ENCODE measurements around the gene QPCTL.
"Not testable (repeated sequence)": the region's sequence is repeated elsewhere in the genome, so short reads cannot be mapped to it uniquely, and the experiment has no call there.

QPCTL gene

DNA sequence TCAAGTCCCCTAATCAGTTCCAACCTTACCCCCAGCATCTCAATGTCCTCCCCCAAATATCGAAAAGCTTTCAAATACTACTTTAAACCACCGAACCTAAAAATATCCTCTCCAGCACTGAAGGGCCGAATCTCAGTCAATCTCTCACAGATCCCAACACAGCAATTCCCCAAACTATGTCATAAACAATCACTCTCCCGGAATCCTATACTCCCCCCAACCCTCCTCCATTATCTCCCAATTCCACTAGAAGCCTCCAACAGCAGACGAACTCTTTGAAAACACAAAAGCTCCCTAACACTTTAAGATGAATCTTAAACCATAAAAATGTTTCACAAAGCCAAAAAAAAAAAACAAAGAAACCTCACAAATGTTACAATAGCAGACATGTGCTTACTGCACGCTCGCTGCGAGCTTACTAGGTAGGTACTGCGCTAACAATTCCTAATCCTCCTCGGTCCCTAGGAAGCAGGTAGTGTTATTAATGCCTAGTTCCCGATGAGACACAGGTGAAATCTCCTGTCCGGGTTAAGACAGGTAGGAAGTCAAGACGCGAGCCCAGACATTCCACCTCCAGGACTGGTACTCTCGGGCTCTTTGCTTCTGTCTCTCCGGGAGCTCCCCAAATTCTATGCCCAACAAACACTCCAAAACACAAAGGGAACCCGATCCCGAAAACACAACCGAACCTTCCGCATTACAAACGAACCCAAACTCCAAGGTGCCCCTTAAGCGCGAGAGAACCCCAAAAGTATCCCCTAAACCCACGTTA lies 24.1 kb downstream of the QPCTL start:
- in situ Hi-C loops (cut with MboI; ENCODE audit: low sequenced_read_pairs), result no loop called here

- in situ Hi-C loops (cut with MboI; ENCODE audit: low sequenced_read_pairs), result no loop called here
These were observed 24.9 kb downstream of the QPCTL start for GRCh38 chr19:45717131-45717982.

DNA sequence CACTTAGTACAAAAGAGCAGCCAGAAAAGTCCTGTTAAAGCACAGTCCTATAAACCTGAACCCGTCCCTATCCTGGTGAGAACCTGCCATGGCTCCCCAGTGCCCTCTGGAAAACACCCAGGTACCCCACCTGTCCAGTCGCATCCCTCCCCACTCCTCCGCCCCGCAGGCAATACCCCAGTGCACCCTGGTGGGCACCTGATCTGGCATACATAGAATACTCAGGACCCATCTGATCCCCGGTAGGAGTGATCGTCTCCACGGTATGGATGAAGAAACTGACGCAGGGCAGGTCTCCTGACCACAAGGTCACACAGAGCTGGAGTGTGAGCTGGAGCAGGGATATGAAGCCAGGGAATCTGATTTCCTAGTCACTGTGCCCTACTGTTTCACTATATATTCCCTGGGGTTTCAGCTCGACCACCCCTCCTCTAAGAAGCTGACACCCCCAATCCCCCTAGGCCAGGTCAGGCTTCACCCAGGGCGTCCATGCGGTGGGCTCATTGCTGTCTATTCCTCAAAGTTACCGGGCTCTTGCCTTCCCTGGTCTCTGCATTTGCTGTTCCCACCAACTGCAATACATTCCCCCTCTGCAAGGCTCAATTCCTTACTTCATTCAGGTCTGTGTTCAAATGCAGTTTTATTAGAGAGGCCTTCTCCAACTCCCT lies 25.7 kb downstream of the QPCTL start:
- in situ Hi-C loops (cut with MboI; ENCODE audit: low sequenced_read_pairs), result no loop called here

DNA sequence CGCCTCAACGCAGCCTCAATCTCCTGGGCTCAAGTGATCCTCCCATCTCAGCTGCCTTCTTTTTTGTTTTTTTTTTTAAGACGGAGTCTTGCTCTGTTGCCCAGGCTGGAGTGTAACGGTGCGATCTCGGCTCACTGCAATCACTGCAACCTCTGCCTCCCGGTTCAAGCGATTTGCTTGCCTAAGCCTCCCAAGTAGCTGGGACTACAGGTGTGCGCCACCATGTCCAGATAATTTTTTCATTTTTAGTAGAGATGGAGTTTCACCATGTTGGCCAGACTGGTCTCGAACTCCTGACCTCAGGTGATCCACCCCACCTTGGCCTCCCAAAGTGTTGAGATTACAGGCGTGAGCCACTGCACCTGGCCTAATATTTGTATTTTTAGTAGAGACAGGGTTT lies 27.6 kb downstream of the QPCTL start:
- in situ Hi-C loops (cut with MboI; ENCODE audit: low sequenced_read_pairs), result not testable (repeated sequence)

DNA sequence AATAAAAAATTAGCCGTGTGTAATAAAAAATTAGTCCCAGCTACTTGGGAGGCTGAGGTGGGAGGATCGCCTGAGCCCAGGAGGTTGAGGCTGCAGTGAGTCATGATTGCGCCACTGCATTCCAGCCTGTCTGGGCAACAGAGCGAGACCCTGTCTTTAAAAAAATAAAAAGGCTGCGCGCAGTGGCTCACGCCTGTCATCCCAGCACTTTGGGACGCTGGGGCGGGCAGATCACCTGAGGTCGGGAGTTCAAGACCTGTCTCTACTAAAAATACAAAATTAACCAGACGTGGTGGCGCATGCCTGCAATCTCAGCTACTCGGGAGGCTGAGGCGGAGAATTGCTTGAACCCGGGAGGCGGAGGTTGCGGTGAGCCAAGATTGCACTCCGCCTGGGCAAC lies 36.2 kb downstream of the QPCTL start:
- in situ Hi-C loops (cut with MboI; ENCODE audit: low sequenced_read_pairs), result not testable (repeated sequence)

- in situ Hi-C loops (cut with MboI; ENCODE audit: low sequenced_read_pairs), result no loop called here
These were observed 37.4 kb downstream of the QPCTL start for GRCh38 chr19:45729800-45730290.

DNA sequence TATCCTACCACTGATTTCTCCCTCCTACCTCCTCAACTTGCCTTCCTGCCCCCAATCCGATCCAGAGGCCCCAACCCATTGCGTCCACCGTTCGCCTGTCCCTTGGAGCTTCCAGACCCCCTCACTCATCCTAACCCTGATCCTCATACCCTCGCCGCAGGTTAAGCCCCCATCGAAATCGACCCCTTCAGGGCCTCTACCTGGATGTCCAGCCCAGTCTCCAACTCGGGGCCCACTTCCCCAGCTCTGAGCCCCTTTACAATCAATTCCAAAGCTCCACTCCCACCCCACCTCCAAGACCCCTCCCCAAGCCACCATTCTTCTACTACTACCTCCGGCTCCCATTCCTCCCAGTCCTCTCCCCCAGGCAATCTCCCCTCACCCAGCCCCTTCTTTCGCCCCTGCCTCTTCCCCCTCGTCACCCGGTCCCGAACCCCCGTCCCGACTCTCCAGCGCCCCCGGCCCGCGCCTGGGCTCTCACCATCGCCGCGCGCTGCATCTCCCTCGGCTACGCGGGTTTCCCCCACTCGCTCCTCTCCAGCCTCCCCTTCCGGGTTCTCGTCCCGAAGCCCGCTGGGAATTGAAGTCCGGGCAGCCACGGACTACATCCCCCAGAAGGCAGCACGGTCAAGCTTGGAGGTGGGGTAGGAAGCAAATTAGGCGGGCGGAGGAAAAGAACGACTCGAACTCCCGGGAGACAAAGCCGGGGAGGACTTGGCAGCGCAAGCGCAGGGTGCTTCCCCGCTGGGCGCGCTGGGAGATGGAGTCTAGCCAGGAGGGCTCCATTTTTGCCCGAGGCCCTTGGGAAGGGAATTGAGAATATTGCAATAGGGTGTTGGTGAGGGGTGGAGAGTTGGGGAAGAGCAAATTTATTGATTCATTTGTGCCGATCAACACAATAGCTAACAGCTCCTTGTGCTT lies 38.2 kb downstream of the QPCTL start, which contains the start of gene FBXO46:
FBXO46 (minus strand) TSS at position 529 of the 921 bp plus-strand sequence. CDS start 17,401 bp downstream, outside the sequence.
- in situ Hi-C loops (cut with MboI; ENCODE audit: low sequenced_read_pairs), result no loop called here

DNA sequence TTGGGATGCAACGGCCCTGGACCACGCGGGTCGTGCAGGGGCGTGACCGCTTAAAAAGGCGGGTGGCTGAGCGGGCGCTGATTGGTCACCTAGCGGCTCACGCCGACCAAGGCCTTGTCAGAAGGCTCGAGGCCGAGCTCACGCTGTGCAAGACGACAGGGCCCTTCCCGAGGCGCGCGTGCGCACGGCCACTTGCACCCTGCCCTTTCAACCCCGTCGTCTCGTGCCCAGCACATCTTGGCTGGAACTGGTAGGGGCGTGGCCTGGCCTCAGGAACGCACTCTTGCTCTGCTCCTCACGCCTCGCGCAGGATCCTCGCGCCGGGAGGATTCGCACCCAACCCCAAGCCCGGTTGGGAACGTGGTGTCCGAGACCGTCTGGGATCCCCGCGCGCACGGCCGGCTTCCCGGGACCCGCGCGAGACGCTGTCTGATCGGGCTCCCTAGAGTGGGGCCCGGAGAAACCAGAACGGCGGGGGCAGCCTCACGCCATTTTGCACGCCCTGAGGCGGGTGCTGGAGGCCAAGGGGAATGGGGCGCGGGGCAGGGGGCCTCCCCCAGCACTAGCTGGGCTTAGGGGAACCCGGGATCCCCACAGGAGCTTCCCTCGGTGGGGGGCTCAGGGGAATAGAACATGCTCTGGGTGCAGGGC lies 40.8 kb downstream of the QPCTL start, which contains the start of gene MEIOSIN:
MEIOSIN (plus strand) TSS at position 280 of the 651 bp plus-strand sequence. CDS start 1,938 bp downstream, outside the sequence.
- in situ Hi-C loops (cut with MboI; ENCODE audit: low sequenced_read_pairs), result no loop called here

GRCh38 chr19:45739498-45740439 lies 47.3 kb downstream of the QPCTL start:
- in situ Hi-C loops (cut with MboI; ENCODE audit: low sequenced_read_pairs), result no loop called here

- in situ Hi-C loops (cut with MboI; ENCODE audit: low sequenced_read_pairs), result no loop called here
These were observed 50.5 kb downstream of the QPCTL start for GRCh38 chr19:45742969-45743368.

DNA sequence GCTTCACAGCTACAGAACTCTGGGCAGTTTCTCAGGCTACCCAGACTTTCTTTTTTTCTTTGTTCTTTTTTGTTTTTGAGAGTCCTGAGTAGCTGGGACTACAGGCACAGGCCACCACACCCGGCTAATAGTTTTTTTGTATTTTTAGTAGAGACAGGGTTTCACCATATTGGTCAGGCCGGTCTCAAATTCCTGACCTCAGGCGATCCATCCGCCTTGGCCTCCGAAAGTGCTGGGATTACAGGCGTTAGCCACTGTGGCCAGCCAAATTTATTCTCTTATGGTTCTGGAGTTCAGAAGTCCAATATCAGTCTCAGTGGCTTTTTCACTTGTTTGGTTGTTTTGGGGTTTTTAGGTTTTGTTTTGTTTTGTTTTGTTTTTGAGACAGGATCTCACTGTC lies 53.1 kb downstream of the QPCTL start:
- in situ Hi-C loops (cut with MboI; ENCODE audit: low sequenced_read_pairs), result no loop called here

DNA sequence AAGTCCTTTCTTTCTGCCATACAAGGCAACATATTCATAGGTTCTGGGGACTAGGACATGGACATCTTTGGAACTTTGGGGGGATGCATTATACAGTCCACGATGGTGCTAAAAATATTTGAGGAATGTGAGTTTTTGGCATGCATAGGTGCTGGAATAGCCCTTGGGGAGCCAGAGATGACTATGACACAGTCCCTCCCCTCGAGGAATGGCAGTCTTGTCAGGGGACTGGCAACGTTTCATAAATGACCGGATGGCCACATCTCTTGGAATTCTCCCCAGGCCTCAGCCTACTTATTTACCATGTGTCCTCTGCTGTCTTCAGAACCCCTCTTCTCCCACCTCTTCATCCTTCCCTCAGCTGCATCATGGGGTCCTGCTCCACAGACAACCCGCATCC lies 54.4 kb downstream of the QPCTL start:
- in situ Hi-C loops (cut with MboI; ENCODE audit: low sequenced_read_pairs), result no loop called here

- in situ Hi-C loops (cut with MboI; ENCODE audit: low sequenced_read_pairs), result no loop called here
These were observed 55.0 kb downstream of the QPCTL start for GRCh38 chr19:45747513-45747912.

DNA sequence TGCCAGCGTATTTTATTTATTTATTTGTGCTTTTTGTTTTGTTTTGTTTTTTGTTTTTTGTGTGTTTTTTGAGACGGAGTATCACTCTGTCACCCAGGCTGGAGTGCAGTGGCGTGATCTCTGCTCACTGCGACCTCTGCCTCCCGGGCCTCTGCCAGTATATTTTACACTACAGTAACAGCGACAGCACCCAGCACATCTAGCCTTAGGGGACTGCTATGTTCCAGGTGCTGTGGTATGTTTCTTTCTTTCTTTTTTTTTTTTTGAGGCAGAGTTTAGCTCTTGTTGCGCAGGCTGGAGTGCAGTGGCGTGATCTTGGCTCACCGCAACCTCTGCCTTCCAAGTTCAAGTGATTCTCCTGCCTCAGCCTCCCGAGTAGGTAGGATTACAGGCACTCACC lies 59.0 kb downstream of the QPCTL start:
- in situ Hi-C loops (cut with MboI; ENCODE audit: low sequenced_read_pairs), result not testable (repeated sequence)

GRCh38 chr19:45752639-45753038 lies 60.2 kb downstream of the QPCTL start:
- in situ Hi-C loops (cut with MboI; ENCODE audit: low sequenced_read_pairs), result no loop called here

DNA sequence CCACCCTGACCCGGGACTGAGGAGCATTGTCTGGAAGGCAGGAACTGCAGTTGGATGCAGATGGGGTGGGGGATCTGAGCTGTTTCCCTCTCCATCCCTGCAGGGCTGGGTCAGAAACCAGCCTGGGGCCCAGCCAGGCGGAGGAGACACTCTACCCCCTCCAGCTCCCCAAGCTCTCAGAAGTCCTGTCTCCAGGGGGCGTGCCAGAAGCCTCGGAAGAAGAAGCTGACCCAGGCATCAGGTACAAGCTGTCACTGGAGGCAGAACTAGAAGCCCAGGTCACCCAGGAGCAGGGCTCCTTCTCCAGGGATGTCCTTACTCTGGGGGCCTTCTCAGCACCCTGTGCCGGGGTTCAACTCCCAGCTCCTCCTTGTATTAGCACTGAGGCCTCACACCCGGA lies 61.1 kb downstream of the QPCTL start:
- in situ Hi-C loops (cut with MboI; ENCODE audit: low sequenced_read_pairs), result no loop called here

Measured in hTERT RPE-1 (cell line).